HL-60 (cell line): ENCODE results near the gene MBD3.

Experiments used
- DNase-seq, 2 experiments: peaks; one replicate each; pipeline ENCODE4 v3.0.0-alpha.2; 2010 to 2020; ENCODE audit warnings: low read depth in 1 of 2, low spot score in 1 of 2
- H3K27ac ChIP-seq: fragments of 250-450 bp; sonication (Bioruptor Pico); replicated peaks from 2 replicates; pipeline ENCODE4 v1.5.1; 2020; ENCODE audit warnings: mild to moderate bottlenecking, moderate library complexity
- H3K27me3 ChIP-seq: fragments of 250-450 bp; sonication (Bioruptor Pico); 2 replicates; pipeline ENCODE4 v1.5.1; 2021; ENCODE audit warnings: mild to moderate bottlenecking, moderate library complexity; ENCODE audit not compliant: insufficient read depth, poor library complexity, severe bottlenecking
- H3K4me3 ChIP-seq: replicated peaks from 2 replicates; pipeline ENCODE4 v1.5.1; 2011; ENCODE audit warnings: mild to moderate bottlenecking, control low read depth, low read length; ENCODE audit not compliant: insufficient read depth
- CTCF ChIP-seq: IDR thresholded peaks from one replicate; pipeline ENCODE4 v1.5.1; 2011; ENCODE audit warnings: low read length, control low read depth, inconsistent platforms; ENCODE audit not compliant: insufficient read depth
- GABPA ChIP-seq: IDR thresholded peaks from 2 replicates; pipeline ENCODE4 v1.6.1; 2012; ENCODE audit warnings: low read depth
- POLR2AphosphoS5 ChIP-seq: IDR thresholded peaks from 2 replicates; pipeline ENCODE4 v1.6.1; 2012; ENCODE audit warnings: low read depth
- REST ChIP-seq: IDR thresholded peaks from 2 replicates; pipeline ENCODE4 v1.6.1; 2012; ENCODE audit warnings: low read depth; ENCODE audit not compliant: insufficient replicate concordance
- SPI1 ChIP-seq: IDR thresholded peaks from 2 replicates; pipeline ENCODE4 v1.6.1; 2012; ENCODE audit warnings: low read depth, mild to moderate bottlenecking, borderline replicate concordance

The MBD3 gene

GRCh38 chr19:1634242-1634937 is 41.7 kb upstream of the MBD3 start:
- TF ChIP-seq REST (no peak), POLR2AphosphoS5 (no peak), CTCF (no peak), GABPA (no peak), SPI1 (no peak)
- no peak for DNase-seq
- H3K4me3 ChIP-seq: no peak overlapping the region
- H3K27ac ChIP-seq: no peak overlapping the region
- no peaks in the 10 kb centered on the region for H3K27me3 ChIP-seq

GRCh38 chr19:1633269-1633826 is 40.7 kb upstream of the MBD3 start:
- no peak overlapping the region for H3K4me3 ChIP-seq
- TF ChIP-seq POLR2AphosphoS5 (no peak), GABPA (no peak), CTCF (no peak)
- H3K27me3 ChIP-seq: no peaks in the 10 kb centered on the region
- DNase-seq: no peak
- H3K27ac ChIP-seq: no peak overlapping the region

- H3K4me3 ChIP-seq: no peak overlapping the region
- TF ChIP-seq CTCF (no peak), POLR2AphosphoS5 (no peak), GABPA (no peak), REST (no peak), SPI1 (no peak)
- no peak for DNase-seq
- no peak overlapping the region for H3K27ac ChIP-seq
- no peaks in the 10 kb centered on the region for H3K27me3 ChIP-seq
These were observed 40.0 kb upstream of the MBD3 start for GRCh38 chr19:1632462-1633268.
